Thymus (tissue), 11 donors: Measurements from ENCODE around the gene VEZT. TPM values are rescaled to one million over a fixed set of nuclear protein-coding genes. Genes with fewer than 3 reads are reported as not detected.

Experiments used
- DNase-seq, 9 donors: peaks; one replicate each; pipeline ENCODE4 v3.0.0-alpha.2; 2013; ENCODE audit warnings: low spot score in 9 of 9, low read depth in 6 of 9, missing footprints in 1 of 9
- H3K27ac ChIP-seq, 2 donors: one replicate each; pipeline ENCODE4 v1.5.1; 2013; ENCODE audit warnings: control low read depth in 1 of 2, low read depth in 1 of 2, low read length in 1 of 2, mild to moderate bottlenecking in 1 of 2, moderate library complexity in 1 of 2
- H3K27me3 ChIP-seq, 2 donors: one replicate each; pipeline ENCODE4 v1.5.1; 2013; ENCODE audit warnings: low read length in 1 of 2; ENCODE audit not compliant: control insufficient read depth in 2 of 2, insufficient read depth in 1 of 2
- H3K36me3 ChIP-seq, 2 donors: one replicate each; pipeline ENCODE4 v1.5.1; 2013; ENCODE audit warnings: low read length in 1 of 2, mild to moderate bottlenecking in 1 of 2, moderate library complexity in 1 of 2; ENCODE audit not compliant: control insufficient read depth in 2 of 2, insufficient read depth in 2 of 2
- H3K4me1 ChIP-seq, 2 donors: one replicate each; pipeline ENCODE4 v1.5.1; 2013; ENCODE audit warnings: low read length in 2 of 2; ENCODE audit not compliant: control insufficient read depth in 2 of 2, insufficient read depth in 2 of 2
- H3K4me3 ChIP-seq, 2 donors: one replicate each; pipeline ENCODE4 v1.5.1; 2013; ENCODE audit warnings: low read length in 2 of 2, control low read depth in 1 of 2, mild to moderate bottlenecking in 1 of 2
- H3K9me3 ChIP-seq, 2 donors: one replicate each; pipeline ENCODE4 v1.5.1; 2013; ENCODE audit warnings: low read length in 1 of 2, mild to moderate bottlenecking in 1 of 2; ENCODE audit not compliant: control insufficient read depth in 2 of 2, insufficient read depth in 1 of 2
- WGBS: extraction: QIAGEN DNeasy Blood & Tissue Kit; methylation state at CpG from one replicate; pipeline ENCODE4 v1.1.7; 2013; 5-methylcytosine and 5-hydroxymethylcytosine counted together
- polyA plus RNA-seq: library from polyadenylated mRNA; stranded (reverse); fragments of 200-250 nt; gene quantifications from one replicate; pipeline ENCODE4 v1.2.3, GENCODE V29; 2013
- total RNA-seq: library from RNA; stranded (reverse); fragments of 120-200 nt; gene quantifications from one replicate; pipeline ENCODE4 v1.2.4, GENCODE V29; 2013
- donor health status: healthy.

VEZT gene
- total and polyA plus RNA-seq, 2 donors, result 51.4 to 54.4 TPM

DNA sequence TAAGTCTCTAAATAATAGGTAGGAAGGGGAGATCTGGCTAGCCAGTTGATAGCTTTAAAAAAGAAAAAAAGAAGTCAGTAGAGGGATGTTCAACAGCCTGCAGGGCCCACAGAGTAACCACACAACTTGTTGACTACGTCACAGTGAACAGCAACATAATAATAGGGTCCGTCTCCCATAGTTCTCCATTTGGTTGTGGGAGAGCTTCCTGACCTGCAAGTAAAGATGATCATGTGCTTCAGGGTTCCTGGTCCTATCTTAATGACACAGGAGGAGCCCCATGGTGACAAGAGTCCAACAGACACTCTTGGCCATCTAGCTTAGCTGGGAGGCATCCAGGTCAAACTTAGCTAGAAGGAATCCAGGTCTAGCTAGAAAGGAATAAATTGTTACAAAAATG lies 36.5 kb upstream of the VEZT start:
- WGBS, result 95% methylated on average over 2 of the region's 2 CpGs
- H3K36me3 ChIP-seq, result no peaks in the 10 kb centered on the region

DNA sequence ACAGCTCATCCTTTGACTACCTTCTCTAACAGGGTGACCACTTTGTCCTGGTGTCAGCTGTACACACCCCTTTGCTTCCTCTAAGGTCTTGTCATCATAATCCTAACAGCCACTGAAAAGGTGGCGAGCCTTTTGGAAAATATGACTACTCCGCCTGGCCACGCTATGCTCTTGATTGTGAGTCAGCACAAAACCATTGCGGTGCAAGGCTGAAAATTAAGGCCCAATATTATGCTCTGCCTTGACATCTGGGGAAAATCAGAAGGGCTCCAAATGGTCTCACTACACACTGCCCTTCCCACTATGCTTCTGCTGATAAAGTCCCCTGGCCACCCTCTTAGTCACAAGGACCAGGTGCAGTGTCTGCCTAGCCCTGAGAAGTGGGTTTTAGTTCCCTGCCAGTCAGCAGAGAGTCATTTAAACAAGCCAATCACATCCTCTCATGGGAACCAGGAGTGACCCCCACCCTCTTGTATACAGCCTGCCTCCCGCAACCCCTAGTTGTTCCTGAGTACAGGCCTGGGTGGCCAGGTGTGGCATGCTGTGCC lies 34.7 kb upstream of the VEZT start:
- H3K9me3 ChIP-seq, result no peaks in the 10 kb centered on the region
- 78% methylated on average over 5 of the region's 5 CpGs for WGBS
- no peak overlapping the region for H3K4me3 ChIP-seq
- no peaks in the 10 kb centered on the region for H3K27me3 ChIP-seq
- H3K36me3 ChIP-seq, result no peaks in the 10 kb centered on the region
- H3K4me1 ChIP-seq, result no peaks in the 10 kb centered on the region
- H3K27ac ChIP-seq, result no peak overlapping the region
- no peak for DNase-seq

More for the DNA sequence above, 36.5 kb upstream of the VEZT start:
- H3K4me3 ChIP-seq, result no peak overlapping the region
- no peaks in the 10 kb centered on the region for H3K27me3 ChIP-seq
- no peaks in the 10 kb centered on the region for H3K4me1 ChIP-seq
- DNase-seq, result no peak
- H3K9me3 ChIP-seq, result no peaks in the 10 kb centered on the region
- H3K27ac ChIP-seq, result no peak overlapping the region

DNA sequence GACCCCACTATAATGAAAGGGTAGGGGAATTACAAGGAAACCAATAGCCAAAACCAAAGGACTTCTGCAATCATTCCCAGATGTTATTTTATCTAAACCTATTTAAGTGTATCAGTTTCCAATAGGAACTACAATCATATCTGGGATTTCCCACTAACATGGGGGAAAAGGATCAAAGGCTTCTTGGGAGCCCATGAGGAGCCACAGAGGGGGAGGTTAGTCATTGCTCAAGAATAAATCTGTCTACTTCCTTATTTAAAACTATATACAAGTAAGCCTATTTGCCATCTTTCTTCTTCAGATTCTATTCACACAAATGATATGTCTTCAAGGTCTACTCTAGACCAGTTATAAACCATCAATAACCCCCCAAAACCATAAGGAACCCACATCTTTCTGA lies 33.5 kb upstream of the VEZT start:
- DNase-seq, result no peak
- no peaks in the 10 kb centered on the region for H3K9me3 ChIP-seq
- H3K36me3 ChIP-seq, result no peaks in the 10 kb centered on the region
- no peaks in the 10 kb centered on the region for H3K27me3 ChIP-seq
- H3K4me1 ChIP-seq, result no peaks in the 10 kb centered on the region
- no peak overlapping the region for H3K4me3 ChIP-seq
- H3K27ac ChIP-seq, result no peak overlapping the region

DNA sequence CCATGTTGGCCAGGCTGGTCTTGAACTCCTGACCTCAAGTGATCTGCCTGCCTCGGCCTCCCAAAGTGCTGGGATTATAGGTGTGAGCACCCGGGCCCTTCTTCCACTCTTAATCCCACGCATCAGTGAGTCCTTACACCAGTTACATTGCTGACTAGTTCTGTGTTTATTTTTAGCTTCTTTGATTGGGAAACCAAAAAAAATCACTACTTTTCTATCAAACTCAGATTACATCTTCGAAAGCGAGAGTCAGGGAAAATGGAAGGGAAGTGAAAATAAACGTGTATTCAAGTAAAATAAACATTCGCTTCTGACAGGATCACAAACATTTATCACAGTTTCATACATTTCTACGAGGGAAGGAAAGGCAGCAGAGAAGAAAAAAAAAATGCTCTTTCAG lies 32.5 kb upstream of the VEZT start:
- no peaks in the 10 kb centered on the region for H3K27me3 ChIP-seq
- no peaks in the 10 kb centered on the region for H3K36me3 ChIP-seq
- no peak overlapping the region for H3K4me3 ChIP-seq
- H3K27ac ChIP-seq, result no peak overlapping the region
- no peaks in the 10 kb centered on the region for H3K9me3 ChIP-seq
- DNase-seq, result no peak
- no peaks in the 10 kb centered on the region for H3K4me1 ChIP-seq
- 98% methylated on average over 8 of the region's 8 CpGs for WGBS

DNA sequence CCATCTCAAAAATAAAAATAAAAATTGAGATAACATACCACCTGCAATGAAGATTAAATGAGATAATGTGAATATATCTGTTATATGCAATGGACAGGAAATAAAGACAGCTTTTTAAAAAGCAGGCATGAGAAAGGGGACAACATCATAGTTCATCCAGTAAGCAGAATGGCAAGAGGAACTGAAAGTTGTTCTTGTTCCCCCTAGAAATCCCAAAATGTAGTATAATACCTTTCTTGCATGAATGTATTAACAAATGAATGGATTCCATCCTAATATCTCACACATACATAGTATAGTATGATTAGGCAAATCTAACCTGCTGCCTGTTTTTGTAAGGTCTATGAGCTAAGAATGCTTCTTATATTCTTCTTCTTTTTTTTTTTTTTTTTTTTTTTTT lies 31.8 kb upstream of the VEZT start:
- no peaks in the 10 kb centered on the region for H3K9me3 ChIP-seq
- no peaks in the 10 kb centered on the region for H3K36me3 ChIP-seq
- no peaks in the 10 kb centered on the region for H3K27me3 ChIP-seq
- no peak overlapping the region for H3K4me3 ChIP-seq
- H3K27ac ChIP-seq, result no peak overlapping the region
- no peaks in the 10 kb centered on the region for H3K4me1 ChIP-seq
- DNase-seq, result no peak

DNA sequence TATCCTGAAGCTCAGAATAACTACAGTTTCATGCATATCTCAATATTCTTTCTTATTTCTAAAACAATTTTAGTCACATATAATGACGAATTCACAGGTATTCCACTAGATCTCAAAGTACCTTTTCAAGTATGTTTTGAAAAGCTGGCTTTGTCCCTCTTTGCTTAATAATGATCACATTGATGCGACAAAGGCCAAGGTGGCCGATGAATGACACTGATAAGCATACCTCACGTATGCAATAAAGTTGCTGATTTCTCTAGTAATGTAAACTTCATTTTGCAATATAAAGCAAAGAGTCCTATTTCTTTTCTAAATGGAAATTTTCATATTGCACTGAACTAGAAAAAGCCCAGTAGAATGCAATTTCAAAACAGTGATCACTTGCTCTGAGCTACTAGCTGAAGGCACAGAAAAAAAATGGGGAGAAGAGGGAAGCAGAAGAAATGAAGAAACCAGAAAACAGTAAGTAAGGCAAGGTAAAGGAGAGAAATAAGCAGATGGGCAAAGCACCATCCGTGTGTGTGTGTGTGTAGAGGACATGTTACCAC lies 29.7 kb upstream of the VEZT start:
- Histone ChIP-seq H3K9me3 (no peaks in the 10 kb centered on the region), H3K27ac (no peak overlapping the region), H3K27me3 (no peaks in the 10 kb centered on the region), H3K4me1 (no peaks in the 10 kb centered on the region), H3K4me3 (no peak overlapping the region), H3K36me3 (no peaks in the 10 kb centered on the region)
- no peak for DNase-seq
- 88% methylated on average over 5 of the region's 5 CpGs for WGBS

DNA sequence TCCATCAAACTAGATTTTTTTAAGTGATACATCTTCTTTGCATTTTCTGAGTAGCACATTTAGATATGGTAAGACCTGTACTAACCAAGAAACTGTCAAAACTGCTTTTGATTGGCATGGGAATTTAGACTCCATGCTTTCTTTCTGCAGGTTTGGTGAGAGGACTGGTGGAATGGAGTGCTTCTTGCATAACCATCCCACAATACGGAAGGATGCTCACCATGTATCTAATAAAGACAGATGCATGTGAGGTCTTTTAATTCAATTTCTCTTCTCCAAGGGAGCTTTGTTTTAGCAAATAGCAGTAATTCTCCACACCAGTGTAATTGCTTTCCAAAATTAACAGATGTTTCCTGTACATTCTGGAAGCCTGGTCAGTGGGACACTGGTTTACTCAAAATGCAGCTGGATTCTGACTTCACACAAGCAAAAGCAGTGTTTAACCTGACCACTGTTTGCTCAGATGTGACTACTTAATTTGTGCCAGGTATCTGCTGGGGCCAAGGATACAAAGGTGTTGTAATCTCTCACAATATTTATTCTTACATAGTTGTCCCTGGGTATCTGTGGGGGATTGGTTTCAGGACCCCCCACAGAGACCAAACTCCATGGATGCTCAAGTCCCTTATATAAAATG lies 26.4 kb upstream of the VEZT start:
- no peaks in the 10 kb centered on the region for H3K9me3 ChIP-seq
- no peak overlapping the region for H3K4me3 ChIP-seq
- 98% methylated on average over 1 of the region's 1 CpG for WGBS
- H3K4me1 ChIP-seq, result no peaks in the 10 kb centered on the region
- no peak for DNase-seq
- no peak overlapping the region for H3K27ac ChIP-seq
- H3K36me3 ChIP-seq, result no peaks in the 10 kb centered on the region
- H3K27me3 ChIP-seq, result no peaks in the 10 kb centered on the region

DNA sequence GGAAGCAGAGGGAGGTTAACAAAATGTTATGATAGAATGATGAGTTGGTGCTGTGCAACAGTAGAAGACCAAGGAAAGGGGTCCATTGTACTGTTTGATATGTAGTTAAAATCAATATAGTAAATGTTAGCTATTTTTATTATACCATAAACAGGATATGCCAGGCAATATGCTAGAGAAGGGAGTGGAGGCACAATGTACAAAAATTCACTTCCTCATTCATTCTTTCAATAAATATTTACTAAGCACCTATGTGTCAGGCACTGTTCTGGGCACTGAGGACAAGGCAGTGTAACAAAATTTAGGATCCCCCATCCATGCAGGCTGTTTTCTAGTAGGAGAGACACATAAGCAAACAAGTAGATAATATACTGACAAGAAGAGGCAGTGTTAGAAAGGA lies 25.3 kb upstream of the VEZT start:
- Histone ChIP-seq H3K27ac (no peak overlapping the region), H3K27me3 (no peaks in the 10 kb centered on the region), H3K9me3 (no peaks in the 10 kb centered on the region), H3K4me3 (no peak overlapping the region), H3K4me1 (no peaks in the 10 kb centered on the region), H3K36me3 (no peaks in the 10 kb centered on the region)
- DNase-seq, result no peak

DNA sequence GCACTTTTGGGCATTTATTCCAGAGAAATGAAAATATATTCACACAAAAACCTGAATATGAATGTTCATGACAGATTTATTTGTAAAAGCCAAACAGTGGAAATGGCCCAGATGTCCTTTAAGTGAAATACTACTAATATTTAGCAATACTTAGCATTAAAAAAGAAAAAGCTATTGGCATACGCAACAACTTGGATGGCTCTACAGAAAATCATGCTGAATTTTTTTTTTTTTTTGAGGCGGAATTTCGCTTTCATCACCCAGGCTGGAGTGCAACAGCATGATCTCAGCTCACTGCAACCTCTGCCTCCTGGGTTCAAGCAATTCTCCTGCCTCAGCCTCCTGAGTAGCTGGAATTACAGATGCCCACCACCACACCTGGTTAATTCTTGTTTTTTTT lies 24.5 kb upstream of the VEZT start:
- Histone ChIP-seq H3K27ac (no peak overlapping the region), H3K4me1 (no peaks in the 10 kb centered on the region), H3K36me3 (no peaks in the 10 kb centered on the region), H3K27me3 (no peaks in the 10 kb centered on the region), H3K9me3 (no peaks in the 10 kb centered on the region), H3K4me3 (no peak overlapping the region)
- DNase-seq, result no peak
- 94% methylated on average over 3 of the region's 3 CpGs for WGBS
